NCI-H82 (cell line): ENCODE results near the gene RAB29.

Experiments used
- DNase-seq: peaks from one replicate; lab custom pipeline; 2025; lab: John Stamatoyannopoulos, UW

Gene RAB29

GRCh38 chr1:205764578-205764977, 10.7 kb downstream of the RAB29 start:
- DNase-seq, result no peak

GRCh38 chr1:205763980-205764379, 11.3 kb downstream of the RAB29 start:
- DNase-seq, result no peak

- DNase-seq, result no peak
These were observed 14.7 kb downstream of the RAB29 start for GRCh38 chr1:205760606-205761005.

DNA sequence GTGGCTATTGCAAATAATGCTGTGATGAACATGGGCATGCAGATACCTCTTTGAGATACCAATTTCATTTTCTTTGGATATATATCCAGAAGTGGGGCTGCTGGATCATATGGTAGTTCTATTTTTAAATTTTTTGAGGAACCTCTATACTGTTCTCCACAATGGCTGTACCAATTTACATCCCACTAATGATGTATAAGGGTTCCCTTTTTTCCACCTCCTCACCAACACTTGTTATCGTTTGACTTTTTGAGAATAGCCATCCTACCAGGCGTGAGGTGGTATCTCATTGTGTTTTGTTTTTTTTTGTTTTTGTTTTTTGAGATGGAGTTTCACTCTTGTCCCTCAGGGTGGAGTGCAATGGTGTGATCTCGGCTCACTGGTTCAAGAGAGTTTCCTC, 18.7 kb downstream of the RAB29 start:
- DNase-seq, result no peak

- DNase-seq, result no peak
These were observed 20.4 kb downstream of the RAB29 start for GRCh38 chr1:205754857-205755256.

DNA sequence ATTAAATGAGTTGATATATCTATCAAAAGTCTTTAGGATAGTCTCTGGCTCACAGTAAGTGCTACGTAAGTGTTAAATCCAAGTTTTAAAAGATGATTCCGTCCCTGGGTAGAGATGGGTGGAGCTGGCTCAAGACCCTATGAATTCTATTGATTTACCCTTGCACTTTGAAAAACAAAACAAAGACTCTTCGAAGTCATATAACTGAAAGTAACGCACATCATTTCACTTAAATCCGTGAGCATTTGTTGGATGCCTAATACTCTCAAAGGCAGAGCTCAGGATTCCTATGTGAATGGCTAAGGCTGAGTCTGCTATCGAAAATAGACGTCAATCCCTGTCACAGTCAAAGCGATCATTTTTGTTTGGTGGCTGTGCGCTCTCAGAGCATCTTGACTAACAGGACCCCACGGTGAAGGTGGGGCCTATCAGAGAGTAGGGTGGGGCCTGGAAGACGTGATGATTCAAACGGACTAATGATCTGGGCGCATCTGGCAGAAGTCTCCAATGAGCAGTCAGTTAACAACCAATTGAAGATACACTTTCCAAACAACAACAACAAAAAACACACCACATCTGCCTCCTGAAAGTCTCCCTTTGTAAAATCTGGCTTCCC, 24.1 kb downstream of the RAB29 start:
- DNase-seq, result peak; percentile 63

DNA sequence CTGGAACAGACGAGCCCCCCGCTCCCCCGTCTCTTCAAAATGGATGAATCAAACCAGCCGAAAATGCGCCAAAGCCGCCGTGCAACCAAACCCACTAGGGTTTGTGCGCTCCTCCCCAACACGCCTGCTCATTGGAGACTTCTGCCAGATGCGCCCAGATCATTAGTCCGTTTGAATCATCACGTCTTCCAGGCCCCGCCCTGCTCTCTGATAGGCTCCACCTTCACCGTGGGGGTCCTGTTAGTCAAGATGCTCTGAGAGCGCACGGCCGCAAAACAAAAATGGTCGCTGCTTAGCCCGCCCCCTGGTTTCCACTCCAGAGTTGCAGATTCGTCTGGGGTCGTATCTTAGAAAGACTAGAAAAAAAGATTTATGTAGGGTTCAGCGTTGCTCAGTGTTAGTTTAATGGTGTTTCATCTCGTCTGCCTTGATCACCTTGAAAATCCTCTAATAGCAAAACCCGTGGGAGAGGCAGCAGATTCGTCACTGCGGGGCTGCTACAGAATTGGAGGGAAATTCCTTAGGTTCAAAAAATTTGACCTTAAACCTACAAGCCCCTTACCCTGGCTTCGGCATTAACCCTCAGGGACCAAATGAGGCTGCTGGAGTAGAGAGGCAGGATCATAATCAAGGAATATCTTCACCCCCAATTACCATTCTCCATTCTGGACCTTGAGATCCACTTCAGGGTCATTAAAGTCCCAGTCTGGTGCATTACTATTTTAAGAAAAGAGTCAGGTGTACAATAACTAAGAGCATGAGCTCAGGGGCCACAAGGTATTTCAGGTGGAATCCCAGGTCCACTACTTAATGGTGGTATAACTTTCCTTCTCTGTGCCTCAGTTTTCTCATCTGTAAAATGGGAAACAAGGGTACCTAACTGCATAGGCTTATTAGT, 24.9 kb downstream of the RAB29 start, which contains the start of gene NUCKS1:
NUCKS1 (minus strand) TSS at position 45 of the 898 bp plus-strand sequence. CDS start 209 bp downstream, outside the sequence.
- DNase-seq, result peak; percentile 100

- DNase-seq, result peak; percentile 100
These were observed 25.8 kb downstream of the RAB29 start for GRCh38 chr1:205749234-205750137.

- peak; percentile 57 for DNase-seq
These were observed 26.7 kb downstream of the RAB29 start for GRCh38 chr1:205748403-205749233.

GRCh38 chr1:205746757-205747412, 28.4 kb downstream of the RAB29 start:
- DNase-seq, result no peak

DNA sequence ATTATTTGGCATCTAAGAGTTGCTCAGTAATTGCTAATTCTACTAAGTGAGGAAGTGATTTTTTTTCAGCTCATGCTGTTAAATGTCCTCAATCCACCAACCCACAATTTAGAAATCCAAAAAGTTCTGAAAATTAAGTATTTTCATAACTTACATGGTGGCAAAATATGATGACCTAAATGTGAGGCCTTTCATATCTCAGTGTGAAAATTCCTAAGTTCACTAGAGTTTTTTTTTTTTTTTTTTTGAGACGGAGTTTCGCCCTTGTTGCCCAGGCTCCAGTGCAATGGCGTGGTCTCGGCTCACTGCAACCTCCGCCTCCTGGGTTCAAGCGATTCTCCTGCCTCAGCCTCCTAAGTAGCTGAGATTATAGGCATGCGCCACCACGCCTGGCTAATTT, 30.9 kb downstream of the RAB29 start:
- no peak for DNase-seq

GRCh38 chr1:205743977-205744376, 31.3 kb downstream of the RAB29 start:
- no peak for DNase-seq

DNA sequence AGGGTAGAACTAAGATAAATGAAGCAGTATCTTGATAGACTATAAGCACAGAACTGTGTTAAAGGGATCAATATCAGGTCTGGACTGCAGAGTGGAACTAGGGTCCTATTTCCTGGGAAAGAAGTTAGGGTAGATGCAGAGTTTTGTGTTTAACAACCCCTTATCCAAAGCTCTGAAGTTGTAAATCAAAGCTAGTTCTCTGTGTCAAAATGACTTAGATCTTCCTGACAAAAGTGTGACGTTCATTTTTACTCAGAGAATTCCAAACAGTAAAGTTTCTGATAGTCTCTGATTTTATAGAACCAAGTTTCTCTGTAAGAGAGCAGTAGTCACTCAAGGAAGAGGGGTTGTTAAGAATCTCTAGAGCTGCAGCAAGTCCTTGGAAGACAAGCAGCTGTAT, 33.6 kb downstream of the RAB29 start:
- DNase-seq, result no peak

DNA sequence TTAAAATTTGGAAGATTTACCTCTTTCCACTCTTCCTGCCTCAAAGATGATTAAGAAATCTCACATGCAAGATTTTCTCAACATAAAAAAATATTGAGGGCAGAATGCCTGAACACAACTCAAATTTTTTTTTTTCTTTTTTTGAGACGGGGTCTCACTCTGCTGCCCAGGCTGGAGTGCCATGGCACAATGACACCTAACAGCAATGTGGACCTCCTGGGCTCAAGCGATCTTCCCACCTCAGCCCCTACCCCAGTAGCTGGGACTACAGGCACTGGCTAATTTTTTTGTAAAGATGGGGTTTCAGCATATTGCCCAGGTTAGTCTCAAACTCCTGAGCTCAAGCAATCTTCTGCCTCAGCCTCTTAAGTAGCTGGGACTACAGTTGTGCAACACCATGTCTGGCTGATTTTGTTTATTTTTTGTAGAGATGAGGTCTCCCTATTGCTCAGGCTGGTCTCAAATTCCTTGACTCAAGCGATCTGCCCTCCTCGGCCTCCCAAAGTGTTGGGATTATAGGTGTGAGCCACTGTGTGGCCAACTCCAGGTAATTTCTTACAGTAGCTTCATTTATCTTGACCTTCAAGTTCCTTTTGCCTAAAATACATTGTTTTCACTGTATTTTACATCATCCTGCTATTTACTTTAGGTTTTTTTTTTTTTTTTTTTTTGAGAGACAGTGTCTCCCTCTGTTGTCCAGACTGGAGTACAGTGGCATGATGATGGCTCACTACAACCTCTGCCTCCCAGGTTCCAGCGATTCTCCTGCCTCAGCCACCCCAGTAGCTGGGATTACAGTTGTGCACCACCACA, 35.7 kb downstream of the RAB29 start:
- no peak for DNase-seq

- DNase-seq, result no peak
These were observed 40.1 kb downstream of the RAB29 start for GRCh38 chr1:205735218-205735617.

GRCh38 chr1:205733438-205734175, 41.7 kb downstream of the RAB29 start:
- DNase-seq, result peak; percentile 33

- no peak for DNase-seq
These were observed 45.2 kb downstream of the RAB29 start for GRCh38 chr1:205729945-205730610.

DNA sequence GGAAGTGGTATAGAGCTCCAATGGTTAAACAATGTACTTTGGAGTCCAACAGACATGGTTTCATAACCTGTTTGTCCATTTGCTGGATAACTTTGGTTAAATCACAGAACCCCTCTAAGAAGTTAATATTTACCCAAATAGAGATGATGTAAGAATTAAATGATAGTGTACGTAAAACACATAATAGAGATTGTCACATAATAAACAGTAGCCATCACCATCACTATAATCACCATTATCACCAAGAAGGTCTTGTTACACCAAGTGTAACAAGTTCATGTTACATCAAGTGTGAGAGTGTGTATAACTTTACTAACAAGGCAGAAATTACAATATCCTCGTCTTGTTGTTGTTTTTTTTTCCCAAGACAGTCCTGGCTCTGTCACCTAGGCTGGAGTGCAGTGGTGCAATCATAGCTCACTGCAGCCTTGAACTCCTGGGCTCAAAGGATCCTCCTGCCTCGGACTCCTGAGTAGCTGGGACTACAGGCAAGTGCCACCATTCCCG, 48.6 kb downstream of the RAB29 start:
- DNase-seq, result no peak
